Transverse colon (tissue), 4 donors: ENCODE results near the gene MEGF10. TPM values are rescaled to one million over a fixed set of nuclear protein-coding genes. Genes with fewer than 3 reads are reported as not detected.

Experiments
- DNase-seq: peaks from one replicate; pipeline ENCODE4 v3.0.0-alpha.2; 2019
- H3K27ac ChIP-seq, 4 donors: fragments of 200-600 bp; sonication (generic); 2 replicates each; pipeline ENCODE4 v1.5.1; 2016 to 2018; ENCODE audit warnings: inconsistent platforms in 4 of 4
- H3K27me3 ChIP-seq: fragments of 200-600 bp; sonication (generic); 2 replicates; pipeline ENCODE4 v1.5.1; 2017; ENCODE audit warnings: inconsistent platforms
- H3K36me3 ChIP-seq, 4 donors: fragments of 200-600 bp; sonication (generic); 2 replicates each; pipeline ENCODE4 v1.5.1; 2017 to 2019; ENCODE audit warnings: inconsistent platforms in 4 of 4
- H3K4me1 ChIP-seq, 4 donors: fragments of 200-600 bp; sonication (generic); 2 replicates each; pipeline ENCODE4 v1.5.1; 2017 to 2020; ENCODE audit warnings: inconsistent platforms in 4 of 4
- H3K4me3 ChIP-seq, 4 donors: fragments of 200-600 bp; sonication (generic); 1 replicate in 1 of 4; 2 replicates in 3 of 4; pipeline versions ENCODE4 v1.5.1 to v1.6.1; 2017 to 2019; ENCODE audit warnings: inconsistent platforms in 4 of 4
- H3K9me3 ChIP-seq, 2 donors: fragments of 200-600 bp; sonication (generic); 2 replicates each; pipeline ENCODE4 v1.5.1; 2017 to 2019; ENCODE audit warnings: inconsistent platforms in 2 of 2
- CTCF ChIP-seq, 5 experiments: fragments of 200-600 bp in 3 of 5; fragments of 450-650 bp in 2 of 5; sonication (generic) in 3 of 5; IDR thresholded peaks; 1 replicate in 2 of 5; 2 replicates in 3 of 5; pipeline ENCODE4 v1.5.1; 2016 to 2017; ENCODE audit warnings: antibody characterized with exemption in 5 of 5, inconsistent platforms in 3 of 5, mild to moderate bottlenecking in 2 of 5, moderate library complexity in 1 of 5
- EP300 ChIP-seq: sonication (generic); formaldehyde crosslinking; IDR thresholded peaks from one replicate; pipeline ENCODE4 v1.6.1; 2017; ENCODE audit warnings: antibody characterized with exemption, low read depth
- POLR2A ChIP-seq: fragments of 450-650 bp; IDR thresholded peaks from one replicate; pipeline ENCODE4 v1.6.1; 2016; ENCODE audit warnings: antibody characterized with exemption, mild to moderate bottlenecking, moderate library complexity
- POLR2AphosphoS5 ChIP-seq, 3 donors: sonication (generic); formaldehyde crosslinking; IDR thresholded peaks; one replicate each; pipeline ENCODE4 v1.6.1; 2016; ENCODE audit warnings: antibody characterized with exemption in 3 of 3
- WGBS, 2 donors: methylation state at CpG; one replicate each; pipeline ENCODE4 v1.1.5; 2018; ENCODE audit warnings: low coverage in 1 of 2; 5-methylcytosine and 5-hydroxymethylcytosine counted together
- in situ Hi-C, 4 donors: fragments of 200-750 bp; cut with MboI; loops; one replicate each; pipeline versions ENCODE4 v1.15.0 to v1.15.1; 2017; ENCODE audit warnings: low sequenced_read_pairs in 3 of 4, low pct_ligation_motif_present in 1 of 4, low pct_unique_long_range_greater_than_20kb in 1 of 4
- intact Hi-C: fragments of 100-400 bp; cut with DNase I; formaldehyde crosslinking; loops from one replicate; pipeline ENCODE4 v1.15.1; 2023; ENCODE audit warnings: low total_unique reads
- total RNA-seq, 4 donors: library from RNA; depleted of rRNA; stranded (reverse); fragments of >200 nt; gene quantifications; one replicate each; pipeline ENCODE4 v1.1.0, GENCODE V29; 2016

MEGF10 gene
- total RNA-seq, 4 donors from 2014 or later: 0.68 to 3.0 (median 2.9) TPM; not detected in 1

- no peak for DNase-seq
- TF ChIP-seq POLR2A: no peak
- no peak for TF ChIP-seq EP300
- no peak for TF ChIP-seq POLR2AphosphoS5 (IDR thresholded peaks at IDR 0.05)
- TF ChIP-seq CTCF (IDR thresholded peaks at IDR 0.05): no peak
- H3K36me3 ChIP-seq: no peaks in the 10 kb centered on the region
- no peak overlapping the region for H3K4me3 ChIP-seq
- no peaks in the 10 kb centered on the region for H3K4me1 ChIP-seq
- H3K9me3 ChIP-seq: no peaks in the 10 kb centered on the region
- no peaks in the 10 kb centered on the region for H3K27me3 ChIP-seq
- in situ Hi-C loops: no loop called here
- WGBS, 2 donors: 81% methylated on average over 6 to 9 of the region's 9 CpGs
- no peak overlapping the region for H3K27ac ChIP-seq
- intact Hi-C loops: no loop called here
Measured at GRCh38 chr5:127406326-127407121, 115.9 kb downstream of the MEGF10 start.

GRCh38 chr5:127409246-127409917, 118.8 kb downstream of the MEGF10 start:
- H3K27ac ChIP-seq: no peak overlapping the region
- in situ Hi-C loops: no loop called here
- 83% methylated on average over 10 of the region's 10 CpGs for WGBS, 2 donors

GRCh38 chr5:127409921-127410675, 119.5 kb downstream of the MEGF10 start:
- Histone ChIP-seq H3K4me1 (no peaks in the 10 kb centered on the region), H3K9me3 (no peaks in the 10 kb centered on the region), H3K27ac (no peak overlapping the region), H3K4me3 (no peak overlapping the region), H3K27me3 (no peaks in the 10 kb centered on the region), H3K36me3 (no peaks in the 10 kb centered on the region)
- in situ Hi-C loops: no loop called here
- intact Hi-C loops: loop anchor here (2.0 kb wide), 1 partner anchor 117 kb away; no protein-coding TSS in a partner anchor
- TF ChIP-seq CTCF (IDR thresholded peaks at IDR 0.05): no peak
- TF ChIP-seq POLR2AphosphoS5 (IDR thresholded peaks at IDR 0.05): no peak
- no peak for TF ChIP-seq EP300
- TF ChIP-seq POLR2A: no peak
- DNase-seq: no peak
- WGBS, 2 donors: 75 to 87% methylated on average over 3 to 15 of the region's 15 CpGs

More at GRCh38 chr5:127409246-127409917, 118.8 kb downstream of the MEGF10 start:
- Histone ChIP-seq H3K4me3 (no peak overlapping the region), H3K4me1 (no peaks in the 10 kb centered on the region), H3K27me3 (no peaks in the 10 kb centered on the region), H3K9me3 (no peaks in the 10 kb centered on the region), H3K36me3 (no peaks in the 10 kb centered on the region)
- no peak for DNase-seq
- TF ChIP-seq POLR2AphosphoS5 (IDR thresholded peaks at IDR 0.05) (no peak), EP300 (no peak), POLR2A (no peak), CTCF (IDR thresholded peaks at IDR 0.05) (no peak)
- intact Hi-C loops: loop anchor here (2.0 kb wide), 1 partner anchor 117 kb away; no protein-coding TSS in a partner anchor

- H3K9me3 ChIP-seq: no peaks in the 10 kb centered on the region
- TF ChIP-seq POLR2AphosphoS5 (IDR thresholded peaks at IDR 0.05): no peak
- TF ChIP-seq CTCF (IDR thresholded peaks at IDR 0.05): no peak
- TF ChIP-seq POLR2A: no peak
- no peak for TF ChIP-seq EP300
- H3K4me3 ChIP-seq: no peak overlapping the region
- WGBS, 2 donors: 49 to 60% methylated on average over 4 of the region's 4 CpGs
- H3K27ac ChIP-seq: no peak overlapping the region
- H3K4me1 ChIP-seq: no peaks in the 10 kb centered on the region
- intact Hi-C loops: no loop called here
- no peaks in the 10 kb centered on the region for H3K36me3 ChIP-seq
- DNase-seq: no peak
- H3K27me3 ChIP-seq: no peaks in the 10 kb centered on the region
- in situ Hi-C loops: no loop called here
Measured at GRCh38 chr5:127410959-127411358, 120.4 kb downstream of the MEGF10 start.
